ENCODE data around the gene AGR3.
"Not testable (repeated sequence)": the region's sequence is repeated elsewhere in the genome, so short reads cannot be mapped to it uniquely, and the experiment has no call there.

AGR3 gene

GRCh38 chr7:16889305-16889704, 7.5 kb upstream of the AGR3 start:
- in situ Hi-C loops (cut with MboI; ENCODE audit: low pct_unique_long_range_greater_than_20kb, low sequenced_read_pairs, unreplicated experiment) = no loop called here
- DNase-seq (ENCODE audit: low spot score) = no peak

DNA sequence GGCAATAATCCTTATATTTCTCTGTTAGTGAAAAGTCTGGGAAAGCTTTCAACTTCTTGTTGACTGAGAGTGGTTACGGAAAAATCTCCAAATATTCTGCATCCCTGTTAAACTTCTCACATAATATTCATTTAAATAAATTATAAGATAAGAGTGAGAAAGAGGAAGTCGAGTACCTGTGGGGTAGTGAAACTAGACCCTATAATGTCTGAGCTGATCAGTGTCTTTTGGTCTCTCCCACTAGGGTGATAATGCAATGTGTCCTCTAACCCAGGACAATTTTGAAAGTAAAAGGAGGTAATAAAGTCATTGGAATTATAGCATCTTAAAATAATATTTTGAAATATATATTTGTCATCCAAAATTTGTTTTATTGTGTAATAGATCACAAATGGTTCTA, 2.1 kb upstream of the AGR3 start:
- in situ Hi-C loops (cut with MboI; ENCODE audit: low pct_unique_long_range_greater_than_20kb, low sequenced_read_pairs, unreplicated experiment) = no loop called here
- DNase-seq (ENCODE audit: low spot score) = no peak
- TF ChIP-seq, protein P1, sequence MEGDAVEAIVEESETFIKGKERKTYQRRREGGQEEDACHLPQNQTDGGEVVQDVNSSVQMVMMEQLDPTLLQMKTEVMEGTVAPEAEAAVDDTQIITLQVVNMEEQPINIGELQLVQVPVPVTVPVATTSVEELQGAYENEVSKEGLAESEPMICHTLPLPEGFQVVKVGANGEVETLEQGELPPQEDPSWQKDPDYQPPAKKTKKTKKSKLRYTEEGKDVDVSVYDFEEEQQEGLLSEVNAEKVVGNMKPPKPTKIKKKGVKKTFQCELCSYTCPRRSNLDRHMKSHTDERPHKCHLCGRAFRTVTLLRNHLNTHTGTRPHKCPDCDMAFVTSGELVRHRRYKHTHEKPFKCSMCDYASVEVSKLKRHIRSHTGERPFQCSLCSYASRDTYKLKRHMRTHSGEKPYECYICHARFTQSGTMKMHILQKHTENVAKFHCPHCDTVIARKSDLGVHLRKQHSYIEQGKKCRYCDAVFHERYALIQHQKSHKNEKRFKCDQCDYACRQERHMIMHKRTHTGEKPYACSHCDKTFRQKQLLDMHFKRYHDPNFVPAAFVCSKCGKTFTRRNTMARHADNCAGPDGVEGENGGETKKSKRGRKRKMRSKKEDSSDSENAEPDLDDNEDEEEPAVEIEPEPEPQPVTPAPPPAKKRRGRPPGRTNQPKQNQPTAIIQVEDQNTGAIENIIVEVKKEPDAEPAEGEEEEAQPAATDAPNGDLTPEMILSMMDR (IDR thresholded peaks at IDR 0.05; ENCODE audit: extremely low read depth, insufficient read depth, missing control alignments) = no peak

More at GRCh38 chr7:16889305-16889704, 7.5 kb upstream of the AGR3 start:
- TF ChIP-seq, protein P1 (IDR thresholded peaks at IDR 0.05; ENCODE audit: extremely low read depth, insufficient read depth, missing control alignments) = no peak

- in situ Hi-C loops (cut with MboI; ENCODE audit: low pct_unique_long_range_greater_than_20kb, low sequenced_read_pairs, unreplicated experiment) = no loop called here
- DNase-seq (ENCODE audit: low spot score) = no peak
- TF ChIP-seq, protein P1 (IDR thresholded peaks at IDR 0.05; ENCODE audit: extremely low read depth, insufficient read depth, missing control alignments) = no peak
Measured at GRCh38 chr7:16880554-16880953, 1.2 kb downstream of the AGR3 start.

DNA sequence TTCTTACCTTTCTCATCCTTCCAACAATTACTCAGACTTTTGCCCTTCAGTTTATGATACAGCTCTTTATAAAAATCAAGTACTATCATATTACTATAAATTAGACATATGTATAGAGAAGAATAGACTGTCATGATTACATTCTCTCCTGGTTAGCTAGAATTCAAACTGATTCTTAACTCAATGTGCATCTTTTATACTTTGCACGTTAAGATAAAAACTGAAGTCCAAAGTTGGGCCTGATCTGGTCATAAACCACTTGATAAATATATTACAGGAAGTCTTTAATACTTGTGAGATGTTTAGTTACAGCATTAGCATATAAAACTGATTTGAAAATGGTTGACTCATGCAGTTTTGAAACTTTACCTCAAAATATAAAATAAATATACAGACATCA, 2.6 kb downstream of the AGR3 start:
- in situ Hi-C loops (cut with MboI; ENCODE audit: low pct_unique_long_range_greater_than_20kb, low sequenced_read_pairs, unreplicated experiment) = no loop called here
- TF ChIP-seq, protein P1 (IDR thresholded peaks at IDR 0.05; ENCODE audit: extremely low read depth, insufficient read depth, missing control alignments) = no peak

GRCh38 chr7:16875861-16876260, 5.9 kb downstream of the AGR3 start:
- no peak for DNase-seq (ENCODE audit: low spot score)
- TF ChIP-seq, protein P1 (IDR thresholded peaks at IDR 0.05; ENCODE audit: extremely low read depth, insufficient read depth, missing control alignments) = no peak
- in situ Hi-C loops (cut with MboI; ENCODE audit: low pct_unique_long_range_greater_than_20kb, low sequenced_read_pairs, unreplicated experiment) = no loop called here

More for the DNA sequence above, 2.6 kb downstream of the AGR3 start:
- DNase-seq (ENCODE audit: low spot score) = no peak

DNA sequence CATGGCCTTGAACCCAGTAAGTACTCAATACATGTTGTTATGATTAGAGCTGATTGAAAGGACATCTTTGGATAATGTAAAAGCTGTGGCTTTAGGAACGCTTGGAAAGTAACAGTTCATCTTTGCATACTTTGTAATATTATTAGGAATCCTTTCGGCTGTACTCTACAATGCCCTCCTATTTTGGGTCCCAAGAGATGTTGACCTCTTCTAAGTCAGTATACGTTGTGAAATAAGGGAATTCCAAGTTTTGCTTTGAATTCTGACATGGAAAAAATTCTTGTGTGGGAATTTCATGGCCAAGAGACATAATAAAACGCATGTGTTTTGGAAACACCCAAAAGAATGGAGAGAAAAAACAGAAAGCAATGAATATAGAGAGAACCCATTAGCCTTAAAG, 7.7 kb downstream of the AGR3 start:
- TF ChIP-seq, protein P1 (IDR thresholded peaks at IDR 0.05; ENCODE audit: extremely low read depth, insufficient read depth, missing control alignments) = no peak
- in situ Hi-C loops (cut with MboI; ENCODE audit: low pct_unique_long_range_greater_than_20kb, low sequenced_read_pairs, unreplicated experiment) = no loop called here
- DNase-seq (ENCODE audit: low spot score) = no peak

- TF ChIP-seq, protein P1 (IDR thresholded peaks at IDR 0.05; ENCODE audit: extremely low read depth, insufficient read depth, missing control alignments) = no peak
- no peak for DNase-seq (ENCODE audit: low spot score)
- in situ Hi-C loops (cut with MboI; ENCODE audit: low pct_unique_long_range_greater_than_20kb, low sequenced_read_pairs, unreplicated experiment) = no loop called here
Measured at GRCh38 chr7:16867328-16867727, 14.5 kb downstream of the AGR3 start.

- DNase-seq (ENCODE audit: low spot score); in situ Hi-C loops (cut with MboI; ENCODE audit: low pct_unique_long_range_greater_than_20kb, low sequenced_read_pairs, unreplicated experiment): not testable (repeated sequence)
Measured at GRCh38 chr7:16853189-16853588, 28.6 kb downstream of the AGR3 start.

All from GM13977 (cell line).